D721Med (cell line): ENCODE results near the gene TAF5L.
A peak's percentile ranks its signal among the peaks of the same experiment; 100 is the strongest.
"Not testable (repeated sequence)": the region's sequence is repeated elsewhere in the genome, so short reads cannot be mapped to it uniquely, and the experiment has no call there.

Experiments
- DNase-seq: peaks from one replicate; pipeline ENCODE4 v3.0.0; 2011; ENCODE audit warnings: low spot score; ENCODE audit not compliant: insufficient read length
- FAIRE-seq: peaks from 2 replicates; lab custom pipeline; 2011; peaks lifted over from hg19 to GRCh38; lab: Jason Lieb, UNC
- CTCF ChIP-seq: IDR thresholded peaks from 2 replicates; pipeline ENCODE4 v1.5.1; 2012; ENCODE audit warnings: mild to moderate bottlenecking, control low read depth; ENCODE audit not compliant: insufficient read depth; ENCODE audit errors: missing control alignments

Gene TAF5L

GRCh38 chr1:229596925-229597699 is 28.8 kb downstream of the TAF5L start:
- no peak for TF ChIP-seq CTCF
- DNase-seq (no peak), FAIRE-seq (no peak)

- FAIRE-seq, DNase-seq: not testable (repeated sequence)
These were observed 30.0 kb downstream of the TAF5L start for GRCh38 chr1:229595876-229596275.

- DNase-seq (no peak), FAIRE-seq (no peak)
- TF ChIP-seq CTCF = no peak
These were observed 31.5 kb downstream of the TAF5L start for GRCh38 chr1:229594227-229595008.

- TF ChIP-seq CTCF = no peak
- FAIRE-seq (no peak), DNase-seq (no peak)
These were observed 32.1 kb downstream of the TAF5L start for GRCh38 chr1:229593800-229594199.

GRCh38 chr1:229590119-229590518 is 35.8 kb downstream of the TAF5L start:
- TF ChIP-seq CTCF = no peak
- DNase-seq (peak; percentile 59), FAIRE-seq (peak; percentile 88)

GRCh38 chr1:229585338-229585737 is 40.6 kb downstream of the TAF5L start:
- FAIRE-seq (no peak), DNase-seq (no peak)
- TF ChIP-seq CTCF = no peak

GRCh38 chr1:229582715-229583114 is 43.2 kb downstream of the TAF5L start:
- DNase-seq (no peak), FAIRE-seq (no peak)
- no peak for TF ChIP-seq CTCF
